IMR-90 (cell line): ENCODE data around the gene RAD51. TPM values are rescaled to one million over a fixed set of nuclear protein-coding genes. Genes with fewer than 3 reads are reported as not detected.

ENCODE experiments used
- ATAC-seq: fragments of 200-7000 bp; cut with Tn5 transposase; 2 replicates; pipeline ENCODE4 v1.9.1; 2020; ENCODE audit warnings: low read depth, mild to moderate bottlenecking, moderate library complexity
- BruUV-seq: library from RNA; stranded (reverse); fragments of 400-500 nt; replicated peaks from 2 replicates; lab custom pipeline; 2021; lab: Mats Ljungman, UMichigan
- CTCF ChIA-PET: fragments of 300-600 bp; formaldehyde crosslinking; extraction: SDS; loops from one replicate; lab custom pipeline; 2021; ENCODE audit warnings: antibody characterized with exemption; lab: Yijun Ruan, JAX
- POLR2A ChIA-PET: fragments of 300-600 bp; sonication (Branson Sonifier 250); formaldehyde crosslinking; loops from one replicate; lab custom pipeline; 2022; ENCODE audit warnings: antibody characterized with exemption; ENCODE audit not compliant: unreplicated experiment; lab: Charles Lee
- DNase-seq: peaks from one replicate; pipeline ENCODE4 v3.0.0; 2013
- H2AFZ ChIP-seq: replicated peaks from 2 replicates; pipeline ENCODE3; 2013; ENCODE audit warnings: low read length, mild to moderate bottlenecking; ENCODE audit not compliant: poor library complexity
- H2AK5ac ChIP-seq: 2 replicates; pipeline ENCODE4 v1.6.1; 2013; ENCODE audit warnings: low read depth, low read length, inconsistent platforms
- H2AK9ac ChIP-seq: replicated peaks from 2 replicates; pipeline ENCODE3; 2013; ENCODE audit warnings: mild to moderate bottlenecking, low read depth, low read length, moderate library complexity; ENCODE audit not compliant: poor library complexity
- H2BK120ac ChIP-seq: 2 replicates; pipeline ENCODE4 v1.6.1; 2013; ENCODE audit warnings: low read depth, low read length, inconsistent platforms
- H2BK15ac ChIP-seq: 3 replicates; pipeline ENCODE4 v1.6.1; 2013; ENCODE audit warnings: low read depth, low read length, inconsistent platforms
- H2BK20ac ChIP-seq: 2 replicates; pipeline ENCODE4 v1.6.1; 2013; ENCODE audit warnings: low read depth, mild to moderate bottlenecking, inconsistent platforms, low read length, moderate library complexity
- H2BK5ac ChIP-seq: 2 replicates; pipeline ENCODE4 v1.6.1; 2013; ENCODE audit warnings: mild to moderate bottlenecking, low read depth, low read length, inconsistent platforms; ENCODE audit not compliant: poor library complexity, severe bottlenecking
- H3K14ac ChIP-seq: replicated peaks from 2 replicates; pipeline ENCODE4 v1.6.1; 2013; ENCODE audit warnings: low read depth, low read length, inconsistent platforms
- H3K18ac ChIP-seq: 2 replicates; pipeline ENCODE4 v1.6.1; 2013; ENCODE audit warnings: low read depth, low read length, control low read depth
- H3K23ac ChIP-seq: 2 replicates; pipeline ENCODE4 v1.6.1; 2013; ENCODE audit warnings: low read depth, low read length, inconsistent platforms
- H3K27ac ChIP-seq: 2 replicates; pipeline ENCODE4 v1.5.1; 2013; ENCODE audit warnings: mild to moderate bottlenecking, control low read depth, low read length; ENCODE audit not compliant: insufficient read depth
- H3K27me3 ChIP-seq: 2 replicates; pipeline ENCODE4 v1.6.1; 2013; ENCODE audit warnings: low read length; ENCODE audit not compliant: control insufficient read depth, insufficient read depth
- H3K36me3 ChIP-seq: 2 replicates; pipeline ENCODE4 v1.6.1; 2013; ENCODE audit warnings: low read length, mixed read lengths; ENCODE audit not compliant: control insufficient read depth, insufficient read depth
- H3K4ac ChIP-seq: 2 replicates; pipeline ENCODE4 v1.6.1; 2013; ENCODE audit warnings: low read depth, low read length, inconsistent platforms
- H3K4me1 ChIP-seq: 2 replicates; pipeline ENCODE4 v1.6.1; 2013; ENCODE audit warnings: low read length, mixed read lengths; ENCODE audit not compliant: control insufficient read depth, insufficient read depth
- H3K4me2 ChIP-seq: 2 replicates; pipeline ENCODE4 v1.6.1; 2013; ENCODE audit warnings: low read depth, mild to moderate bottlenecking, control low read depth, low read length, moderate library complexity
- H3K4me3 ChIP-seq: 2 replicates; pipeline ENCODE4 v1.5.1; 2013; ENCODE audit warnings: low read depth, mild to moderate bottlenecking, control low read depth, low read length, moderate library complexity; ENCODE audit not compliant: insufficient read depth
- H3K56ac ChIP-seq: 2 replicates; pipeline ENCODE4 v1.6.1; 2013; ENCODE audit warnings: low read length, inconsistent platforms; ENCODE audit not compliant: insufficient read depth; ENCODE audit errors: extremely low read depth
- H3K79me1 ChIP-seq, 2 experiments: 2 replicates each; pipeline ENCODE4 v1.6.1; 2013; ENCODE audit warnings: low read length in 2 of 2, inconsistent platforms in 1 of 2, low read depth in 1 of 2
- H3K9ac ChIP-seq: 2 replicates; pipeline ENCODE4 v1.6.1; 2013; ENCODE audit warnings: low read depth, low read length, control low read depth
- H3K9me1 ChIP-seq: 2 replicates; pipeline ENCODE4 v1.6.1; 2013; ENCODE audit warnings: low read length, inconsistent platforms; ENCODE audit not compliant: insufficient read depth
- H3K9me3 ChIP-seq: 2 replicates; pipeline ENCODE4 v1.6.1; 2013; ENCODE audit warnings: low read length; ENCODE audit not compliant: control insufficient read depth, insufficient read depth
- H4K20me1 ChIP-seq: 2 replicates; pipeline ENCODE4 v1.6.1; 2013; ENCODE audit warnings: low read length, inconsistent platforms; ENCODE audit not compliant: insufficient read depth
- H4K5ac ChIP-seq: 2 replicates; pipeline ENCODE4 v1.6.1; 2013; ENCODE audit warnings: mild to moderate bottlenecking, low read depth, low read length, control low read depth
- H4K8ac ChIP-seq, 2 experiments: 2 replicates each; pipeline ENCODE4 v1.6.1; 2013; ENCODE audit warnings: low read depth in 2 of 2, low read length in 2 of 2, control low read depth in 1 of 2, inconsistent platforms in 1 of 2
- H4K91ac ChIP-seq: 2 replicates; pipeline ENCODE4 v1.6.1; 2013; ENCODE audit warnings: low read depth, low read length, inconsistent platforms; ENCODE audit not compliant: insufficient read depth
- BHLHE40 ChIP-seq: fragments of 150-350 bp; IDR thresholded peaks from 2 replicates; pipeline ENCODE4 v1.6.1; 2016; ENCODE audit warnings: mild to moderate bottlenecking, low read depth, low read length
- CHD1 ChIP-seq: IDR thresholded peaks from 2 replicates; pipeline ENCODE4 v1.6.1; 2012; ENCODE audit warnings: low read depth, low read length, improper control_type of control experiment
- WGBS, 2 experiments: methylation state at CpG; one replicate each; pipeline versions ENCODE4 v1.1.5 to v1.1.7; 2013; ENCODE audit warnings: missing lambda C conversion rate in 2 of 2; ENCODE audit not compliant: insufficient read length in 1 of 2; ENCODE audit errors: extremely low coverage in 2 of 2; 5-methylcytosine and 5-hydroxymethylcytosine counted together
- dilution Hi-C: fragments of 300-500 bp; cut with HindIII; formaldehyde crosslinking; loops from one replicate; pipeline ENCODE4 v1.14.3; 2018; ENCODE audit warnings: low sequenced_read_pairs; ENCODE audit not compliant: unreplicated experiment
- in situ Hi-C: fragments of 300-500 bp; cut with MboI; formaldehyde crosslinking; loops from 3 replicates; pipeline ENCODE4 v1.14.3; 2019; ENCODE audit warnings: low sequenced_read_pairs, inconsistent platforms, mixed read lengths
- intact Hi-C: fragments of 100-400 bp; cut with micrococcal nuclease; formaldehyde crosslinking; loops from 2 replicates; pipeline ENCODE4 v1.10.0; 2022
- polyA plus RNA-seq, 3 experiments: library from polyadenylated mRNA; depleted of rRNA; stranded (reverse); fragments of >200 nt; gene quantifications; 2 replicates each; pipeline ENCODE4 v1.2.3, GENCODE V29; 2012; ENCODE audit warnings: low replicate concordance in 1 of 3
- total RNA-seq: library from RNA; depleted of rRNA; stranded (reverse); fragments of >200 nt; gene quantifications from 2 replicates; pipeline ENCODE4 v1.2.3, GENCODE V29; 2012

The RAD51 gene
- total and polyA plus RNA-seq, 2 of the 4 experiments (the other 2 are of a cell fraction), result 6.8 to 8.4 TPM

DNA sequence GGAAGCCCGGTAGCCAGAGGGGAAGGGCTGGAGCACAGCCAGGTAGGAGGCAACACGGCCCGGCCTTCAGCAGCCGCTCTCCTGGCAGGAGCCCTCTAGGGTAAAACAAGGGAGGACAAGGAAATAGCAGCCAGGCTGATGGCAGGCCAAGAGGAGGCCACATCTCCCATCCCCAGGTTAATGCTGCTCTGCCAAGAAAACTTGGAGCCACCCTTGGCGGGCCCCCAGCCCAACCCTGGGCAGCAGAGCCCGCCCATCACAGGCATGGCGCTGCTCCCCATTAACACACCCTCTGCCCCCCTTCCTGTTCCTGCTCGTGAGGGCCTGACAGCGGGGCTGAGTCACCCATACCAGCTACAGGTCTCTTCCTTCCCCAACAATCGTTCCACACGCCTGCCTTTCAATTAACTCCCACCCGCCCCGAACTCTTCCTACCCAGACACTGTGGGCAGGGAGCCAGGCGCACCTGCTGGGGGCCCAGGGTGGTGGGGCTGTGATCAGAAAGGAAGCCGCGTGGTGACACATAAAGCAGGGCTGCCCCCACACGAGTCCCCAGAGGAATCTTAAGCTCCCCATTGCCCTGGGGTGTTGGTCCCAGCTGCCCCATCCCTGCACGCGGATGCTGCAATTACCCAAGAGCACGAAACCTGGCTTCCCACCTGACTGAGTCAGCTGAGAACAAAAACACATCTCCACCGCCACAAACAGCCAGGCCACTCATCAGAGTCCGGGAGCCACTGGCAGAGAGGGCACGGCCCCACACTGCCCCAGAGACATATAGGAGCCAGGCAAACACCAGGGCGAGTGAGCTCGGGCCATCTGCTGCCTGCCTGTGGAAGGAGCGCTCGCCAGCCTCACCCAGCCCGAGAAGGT lies 74.5 kb downstream of the RAD51 start, which contains the start of gene C15orf62:
TSS of gene C15orf62 (plus strand) at position 707 of the 873 bp plus-strand sequence. CDS start 516 bp downstream, outside the sequence.
- Histone ChIP-seq H3K4me3 (no peak within 1 kb of the TSS), H3K18ac (no peak within 1 kb of the TSS), H3K27ac (no peak within 1 kb of the TSS), H2BK120ac (no peak within 1 kb of the TSS), H4K5ac (no peak within 1 kb of the TSS), H3K36me3 (peaks cover 32% of the 10 kb centered on the region), H2AK5ac (no peak within 1 kb of the TSS), H4K91ac (no peak within 1 kb of the TSS), H3K9me3 (no peaks in the 10 kb centered on the region), H3K9ac (no peak within 1 kb of the TSS), H3K56ac (no peak within 1 kb of the TSS), H3K9me1 (peaks cover 12% of the 10 kb centered on the region), H3K4me2 (no peak within 1 kb of the TSS), H3K27me3 (no peaks in the 10 kb centered on the region), H3K4me1 (peaks cover 18% of the 10 kb centered on the region), H2BK15ac (no peak within 1 kb of the TSS), H3K4ac (no peak within 1 kb of the TSS), H4K20me1 (peaks cover 9% of the 10 kb centered on the region; the same call in 1 of the 2 replicates), H3K23ac (no peak within 1 kb of the TSS), H3K14ac (no peak within 1 kb of the TSS), H4K8ac (no peak within 1 kb of the TSS), H2BK20ac (no peak within 1 kb of the TSS), H2AFZ (no peak within 1 kb of the TSS), H2BK5ac (no peak within 1 kb of the TSS), H3K79me1 (no peaks in the 10 kb centered on the region; a peak in 1 of 4 replicates), H2AK9ac (peak within 1 kb of the TSS; percentile 25)
- intact Hi-C loops, result no loop called here
- WGBS, 2 experiments, result 83% methylated on average over 9 of the region's 28 CpGs; no CpG with 5 or more reads in 1 of the 2 experiments
- ChIA-PET CTCF (no interaction called here), POLR2A (no interaction called here)
- DNase-seq (peak; percentile 31), ATAC-seq (no peak)
- dilution Hi-C loops, result no loop called here
- TF ChIP-seq BHLHE40 (peak; percentile 27; the same call in 1 of the 2 replicates), CHD1 (no peak)
- no TSS peak for BruUV-seq
- in situ Hi-C loops, result no loop called here
